Activated T-cell treated with anti-CD3 and anti-CD28 coated beads, Interleukin-2, amount 50 U/mL, for 4 hours (primary cell): ENCODE results near the gene NUBP2. TPM values are rescaled to one million over a fixed set of nuclear protein-coding genes. Genes with fewer than 3 reads are reported as not detected.

ENCODE experiments used
- ATAC-seq, 2 donors: fragments of 200-7000 bp; cut with Tn5 transposase; one replicate each; pipeline ENCODE4 v1.10.0; 2021
- DNase-seq: peaks from one replicate; pipeline ENCODE4 v3.0.0-alpha.2; 2020
- H3K27me3 Mint-ChIP-seq: one replicate; pipeline ENCODE4 v1.8.0; 2021; ENCODE audit warnings: low read depth, mixed read lengths
- H3K36me3 Mint-ChIP-seq: one replicate; pipeline ENCODE4 v1.8.0; 2022; ENCODE audit warnings: mixed read lengths; ENCODE audit not compliant: insufficient read depth
- H3K4me1 Mint-ChIP-seq: one replicate; pipeline ENCODE4 v1.8.0; 2021; ENCODE audit warnings: low read depth, mixed read lengths
- H3K4me3 Mint-ChIP-seq: one replicate; pipeline ENCODE4 v1.8.0; 2021; ENCODE audit warnings: mild to moderate bottlenecking, moderate library complexity, mixed read lengths
- H3K9me3 Mint-ChIP-seq: one replicate; pipeline ENCODE4 v1.8.0; 2021; ENCODE audit warnings: mixed read lengths
- total RNA-seq, 3 donors: library from RNA; stranded (reverse); gene quantifications; one replicate each; pipeline ENCODE4 v1.2.1, GENCODE V29; 2021

NUBP2 gene
- total RNA-seq, 3 donors from 2014 or later = 85.7 to 101 (median 94.7) TPM

DNA sequence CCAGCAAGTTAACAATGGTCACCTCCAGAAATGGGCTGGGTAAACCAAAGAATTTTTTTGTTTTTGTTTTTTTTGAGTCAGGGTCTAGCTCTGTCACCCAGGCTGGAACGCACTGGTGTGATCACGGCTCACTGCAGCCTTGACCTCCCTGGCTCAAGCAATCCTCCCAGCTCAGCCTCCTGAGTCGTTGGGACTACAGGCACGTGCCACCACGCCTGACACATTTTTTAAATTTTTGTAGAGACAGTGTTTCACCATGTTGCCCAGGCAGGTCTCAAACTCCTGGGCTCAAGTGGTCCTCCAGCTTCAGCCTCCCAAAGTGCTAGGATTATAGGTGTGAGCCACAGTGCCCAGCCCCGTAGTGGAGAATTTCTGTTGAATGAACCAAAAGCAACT lies 2.1 kb upstream of the NUBP2 start:
- no peaks in the 10 kb centered on the region for H3K9me3 Mint-ChIP-seq
- peaks cover 21% of the 10 kb centered on the region for H3K4me1 Mint-ChIP-seq
- no peak for ATAC-seq
- peak overlapping the region; percentile 81 for H3K4me3 Mint-ChIP-seq
- no peaks in the 10 kb centered on the region for H3K27me3 Mint-ChIP-seq
- DNase-seq = no peak
- no peaks in the 10 kb centered on the region for H3K36me3 Mint-ChIP-seq

DNA sequence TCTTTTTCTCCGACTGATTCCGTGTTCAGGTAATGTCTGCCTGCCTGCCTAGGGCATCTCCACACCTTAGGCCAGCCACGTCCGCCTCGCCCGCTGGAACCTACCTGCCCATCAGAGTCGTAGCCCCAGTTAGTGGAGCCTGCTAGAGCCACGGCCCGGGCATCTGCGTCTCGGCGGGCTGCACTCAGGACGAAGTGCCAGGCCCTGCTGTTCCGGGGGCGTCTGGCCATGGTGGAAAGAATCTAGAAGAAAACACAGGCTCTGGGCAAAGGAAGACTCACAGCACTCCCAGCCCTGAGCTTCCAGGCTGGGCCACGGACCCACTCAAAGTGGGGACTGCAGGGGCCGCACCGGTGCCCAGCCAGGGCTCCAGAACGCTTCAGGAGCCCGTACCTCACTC lies 1.5 kb upstream of the NUBP2 start:
- DNase-seq = no peak

DNA sequence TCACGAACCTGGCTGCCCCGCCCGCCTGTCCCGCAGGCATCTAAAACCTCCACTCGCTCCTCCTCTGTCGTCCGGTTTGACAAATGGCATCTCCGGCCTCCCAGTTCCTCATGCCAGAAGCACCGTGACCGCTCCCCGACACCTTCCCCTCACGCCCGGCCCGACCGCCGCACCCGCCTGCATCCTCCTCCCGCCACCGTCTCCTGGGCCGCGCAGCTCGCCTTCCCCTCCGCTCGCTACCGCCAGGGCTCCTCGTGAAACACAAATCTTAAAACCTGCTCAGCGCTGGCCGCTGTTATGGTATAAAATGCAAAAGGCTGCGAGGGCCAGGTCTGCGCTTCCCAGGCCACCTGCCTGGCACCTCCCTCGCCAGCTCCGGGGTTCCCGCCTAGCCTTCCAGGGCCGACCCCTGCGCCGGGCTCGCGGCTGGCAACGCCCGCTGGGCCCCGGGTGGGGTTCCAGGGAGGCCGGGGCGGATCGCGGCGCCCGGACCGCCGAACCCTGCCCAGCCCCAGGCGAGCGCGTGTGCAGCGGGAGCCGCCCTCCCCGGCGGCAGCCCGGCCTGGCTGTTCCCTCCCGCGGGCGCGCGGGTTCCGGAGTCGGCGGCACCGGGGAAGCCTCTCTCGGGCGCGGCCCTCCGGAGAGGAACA lies 877 bp upstream of the NUBP2 start:
- peak; percentile 15 to 19 for ATAC-seq
- peaks cover 24% of the 10 kb centered on the region for H3K4me1 Mint-ChIP-seq

More for the DNA sequence above, 1.5 kb upstream of the NUBP2 start:
- no peak for ATAC-seq
- H3K27me3 Mint-ChIP-seq = no peaks in the 10 kb centered on the region
- no peaks in the 10 kb centered on the region for H3K36me3 Mint-ChIP-seq
- H3K4me3 Mint-ChIP-seq = peak overlapping the region; percentile 81
- no peaks in the 10 kb centered on the region for H3K9me3 Mint-ChIP-seq
- peaks cover 22% of the 10 kb centered on the region for H3K4me1 Mint-ChIP-seq

DNA sequence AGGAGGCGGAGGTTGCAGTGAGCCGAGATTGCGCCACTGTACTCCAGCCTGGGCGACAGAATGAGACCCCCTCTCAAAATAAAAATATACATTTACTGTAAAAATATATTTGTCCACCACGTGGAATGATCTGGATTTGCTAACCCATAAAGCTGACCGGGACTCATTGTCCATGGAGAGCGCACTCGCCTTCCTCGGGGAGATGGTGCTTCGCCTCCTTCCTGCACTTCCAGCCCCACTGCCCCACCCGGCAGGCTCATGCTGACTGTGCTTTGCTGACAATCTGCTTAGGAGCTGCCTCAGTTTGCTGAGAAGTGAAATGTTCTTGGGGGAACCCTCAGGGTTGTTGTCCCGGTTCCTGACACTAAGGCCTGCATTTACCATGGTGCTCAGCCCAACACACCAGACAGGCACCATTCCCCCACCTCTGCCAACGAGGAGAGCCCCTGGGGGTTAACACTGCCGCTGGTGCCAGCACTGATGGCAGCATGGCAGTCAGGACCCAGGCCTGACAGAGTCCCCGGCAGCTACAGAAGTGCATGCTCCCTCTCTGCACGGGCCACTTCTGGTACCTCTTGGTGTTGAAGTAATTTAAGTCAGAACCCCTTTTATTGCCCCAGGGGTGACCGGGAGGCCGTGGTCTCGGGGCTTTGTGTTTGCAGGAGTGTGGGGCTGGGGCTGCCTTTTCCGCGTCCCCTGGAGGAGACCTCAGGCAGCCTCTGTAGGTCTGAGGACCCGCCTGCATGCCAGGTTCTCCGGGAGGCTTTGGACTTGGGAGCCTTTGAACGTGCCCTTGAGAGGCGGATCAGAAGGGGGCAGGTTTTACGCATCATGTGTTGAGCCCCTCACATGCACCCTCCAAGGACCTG lies 2.5 kb downstream of the NUBP2 start:
- no peak overlapping the region for H3K4me3 Mint-ChIP-seq

More for the DNA sequence above, 877 bp upstream of the NUBP2 start:
- Mint-ChIP-seq H3K36me3 (no peaks in the 10 kb centered on the region), H3K27me3 (no peaks in the 10 kb centered on the region), H3K9me3 (no peaks in the 10 kb centered on the region), H3K4me3 (peak overlapping the region; percentile 84)
- DNase-seq = no peak

GRCh38 chr16:1785846-1786170 lies 3.0 kb downstream of the NUBP2 start:
- Mint-ChIP-seq H3K27me3 (no peaks in the 10 kb centered on the region), H3K4me3 (no peak overlapping the region), H3K9me3 (no peaks in the 10 kb centered on the region), H3K36me3 (peaks cover 4% of the 10 kb centered on the region), H3K4me1 (peaks cover 25% of the 10 kb centered on the region)
- ATAC-seq (no peak), DNase-seq (no peak)

More for the DNA sequence above, 2.5 kb downstream of the NUBP2 start:
- H3K4me1 Mint-ChIP-seq = peaks cover 25% of the 10 kb centered on the region
- peaks cover 4% of the 10 kb centered on the region for H3K36me3 Mint-ChIP-seq
- no peaks in the 10 kb centered on the region for H3K27me3 Mint-ChIP-seq
- ATAC-seq (no peak), DNase-seq (no peak)
- no peaks in the 10 kb centered on the region for H3K9me3 Mint-ChIP-seq

DNA sequence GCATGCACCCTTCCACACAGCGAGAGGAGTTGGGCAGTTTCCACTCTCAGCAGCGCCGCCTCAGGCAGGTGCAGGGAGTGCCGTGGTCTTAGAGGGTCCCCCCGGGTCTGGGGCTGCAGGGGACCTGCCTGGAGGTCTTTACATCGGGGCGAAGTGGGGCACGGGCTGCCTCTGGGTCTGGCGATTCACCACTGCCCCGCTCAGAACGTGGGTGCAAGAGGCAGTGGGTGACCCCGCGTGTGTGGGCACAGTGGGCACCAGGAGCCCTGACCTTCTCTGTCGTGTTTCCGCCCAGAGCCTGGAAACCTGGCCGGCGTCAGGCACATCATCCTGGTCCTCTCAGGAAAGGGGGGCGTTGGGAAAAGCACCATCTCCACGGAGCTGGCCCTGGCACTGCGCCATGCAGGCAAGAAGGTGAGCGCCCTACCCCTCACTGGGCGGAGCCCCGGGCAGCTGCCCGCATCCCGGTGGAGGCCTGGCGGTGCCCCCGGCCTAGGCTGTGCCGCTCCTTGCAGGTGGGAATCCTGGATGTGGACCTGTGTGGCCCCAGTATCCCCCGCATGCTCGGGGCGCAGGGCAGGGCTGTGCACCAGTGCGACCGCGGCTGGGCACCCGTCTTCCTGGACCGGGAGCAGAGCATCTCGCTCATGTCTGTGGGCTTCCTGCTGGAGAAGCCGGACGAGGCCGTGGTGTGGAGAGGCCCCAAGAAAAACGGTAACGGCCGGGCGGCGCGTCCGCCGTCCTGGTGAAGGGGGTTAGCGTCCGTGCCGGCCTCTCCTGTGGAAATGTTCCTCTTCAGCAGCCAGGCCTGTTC lies 3.7 kb downstream of the NUBP2 start:
- ATAC-seq = no peak
- Mint-ChIP-seq H3K4me1 (peaks cover 25% of the 10 kb centered on the region), H3K36me3 (peaks cover 4% of the 10 kb centered on the region), H3K4me3 (no peak overlapping the region), H3K27me3 (no peaks in the 10 kb centered on the region), H3K9me3 (no peaks in the 10 kb centered on the region)
- no peak for DNase-seq

- ATAC-seq (no peak), DNase-seq (no peak)
- no peaks in the 10 kb centered on the region for H3K9me3 Mint-ChIP-seq
- no peaks in the 10 kb centered on the region for H3K27me3 Mint-ChIP-seq
- H3K4me1 Mint-ChIP-seq = peaks cover 20% of the 10 kb centered on the region
- no peak overlapping the region for H3K4me3 Mint-ChIP-seq
- peaks cover 4% of the 10 kb centered on the region for H3K36me3 Mint-ChIP-seq
Observed at GRCh38 chr16:1787056-1787321, 4.2 kb downstream of the NUBP2 start.

GRCh38 chr16:1787322-1788094 lies 4.7 kb downstream of the NUBP2 start:
- peaks cover 20% of the 10 kb centered on the region for H3K4me1 Mint-ChIP-seq
- H3K36me3 Mint-ChIP-seq = peaks cover 4% of the 10 kb centered on the region
- no peaks in the 10 kb centered on the region for H3K9me3 Mint-ChIP-seq
- ATAC-seq = no peak
- no peak overlapping the region for H3K4me3 Mint-ChIP-seq
- no peaks in the 10 kb centered on the region for H3K27me3 Mint-ChIP-seq
- no peak for DNase-seq

DNA sequence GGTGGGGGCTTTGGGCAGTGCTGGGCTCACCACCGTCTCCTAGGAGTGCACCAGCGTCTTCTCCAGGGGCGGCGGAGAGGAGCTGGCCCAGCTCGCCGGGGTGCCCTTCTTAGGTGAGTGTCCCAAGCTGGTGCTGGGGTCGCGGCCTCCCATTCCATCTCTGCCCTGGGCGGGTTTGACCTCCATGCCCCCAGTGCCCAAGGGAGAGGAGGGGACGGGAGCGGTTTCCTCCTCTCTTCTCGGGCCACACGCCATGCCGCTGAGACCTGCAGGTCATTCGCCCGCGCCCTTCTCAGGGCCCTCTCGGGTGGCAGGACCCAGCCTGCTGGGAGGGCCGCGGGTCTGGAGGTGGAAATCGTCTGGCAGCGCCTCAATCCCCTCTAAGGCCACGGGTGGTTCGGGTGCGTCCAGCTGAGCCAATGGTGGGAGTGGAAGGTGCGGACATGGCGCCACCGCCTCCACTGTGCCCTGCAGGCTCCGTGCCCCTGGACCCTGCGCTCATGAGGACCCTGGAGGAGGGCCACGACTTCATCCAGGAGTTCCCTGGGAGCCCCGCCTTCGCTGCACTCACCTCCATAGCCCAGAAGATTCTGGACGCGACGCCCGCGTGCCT lies 5.4 kb downstream of the NUBP2 start:
- Mint-ChIP-seq H3K9me3 (no peaks in the 10 kb centered on the region), H3K27me3 (no peaks in the 10 kb centered on the region), H3K4me3 (no peak overlapping the region), H3K36me3 (peaks cover 4% of the 10 kb centered on the region), H3K4me1 (peaks cover 16% of the 10 kb centered on the region)
- DNase-seq = no peak
- ATAC-seq = no peak

DNA sequence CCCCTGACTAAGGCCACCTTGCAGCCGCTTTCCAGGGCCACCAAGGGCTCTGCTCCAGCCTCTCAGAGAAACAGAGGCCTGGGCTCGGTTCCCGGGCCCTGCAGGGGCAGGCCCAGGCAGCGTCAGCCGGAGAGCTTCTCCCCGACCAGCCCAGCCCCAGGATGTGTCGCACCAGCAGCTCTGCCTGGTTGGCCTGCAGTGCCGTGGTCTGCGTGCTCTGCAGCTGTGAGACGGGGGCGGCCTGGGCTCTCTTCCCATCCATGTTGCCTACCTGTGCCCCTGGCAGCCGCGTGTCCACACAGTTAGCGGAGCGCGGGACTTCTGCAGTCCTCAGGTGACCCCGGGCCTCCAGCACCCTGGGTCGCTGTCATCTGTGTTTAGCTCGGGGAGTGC lies 5.9 kb downstream of the NUBP2 start:
- Mint-ChIP-seq H3K36me3 (peaks cover 4% of the 10 kb centered on the region), H3K9me3 (no peaks in the 10 kb centered on the region), H3K27me3 (no peaks in the 10 kb centered on the region), H3K4me1 (peaks cover 12% of the 10 kb centered on the region), H3K4me3 (no peak overlapping the region)
- no peak for ATAC-seq
- no peak for DNase-seq

DNA sequence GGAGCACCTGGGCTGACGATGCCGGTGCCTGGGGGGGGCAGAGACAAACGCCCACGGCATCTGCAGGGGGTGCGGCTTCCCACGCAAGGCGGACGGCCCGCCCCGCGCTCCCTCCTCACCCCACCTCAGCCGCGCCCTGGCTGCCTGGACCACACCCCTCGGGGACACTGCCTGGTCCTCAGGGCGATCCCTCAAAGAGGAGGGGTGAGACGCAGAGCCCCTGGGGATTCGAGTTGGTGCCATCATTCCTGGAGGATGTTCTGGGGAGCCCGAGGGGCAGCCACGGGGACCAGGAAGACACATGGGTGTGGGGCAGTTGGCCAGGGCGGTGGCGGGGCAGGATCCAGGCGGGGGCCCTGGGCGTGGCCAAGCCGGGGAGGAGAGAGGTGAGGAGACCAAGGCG lies 6.9 kb downstream of the NUBP2 start:
- peaks cover 4% of the 10 kb centered on the region for H3K36me3 Mint-ChIP-seq
- ATAC-seq (no peak), DNase-seq (no peak)
- no peaks in the 10 kb centered on the region for H3K9me3 Mint-ChIP-seq
- H3K4me1 Mint-ChIP-seq = peaks cover 10% of the 10 kb centered on the region
- H3K27me3 Mint-ChIP-seq = no peaks in the 10 kb centered on the region
- no peak overlapping the region for H3K4me3 Mint-ChIP-seq

GRCh38 chr16:1790261-1790610 lies 7.5 kb downstream of the NUBP2 start:
- H3K4me1 Mint-ChIP-seq = peaks cover 8% of the 10 kb centered on the region
- H3K9me3 Mint-ChIP-seq = no peaks in the 10 kb centered on the region
- H3K27me3 Mint-ChIP-seq = no peaks in the 10 kb centered on the region
- peaks cover 4% of the 10 kb centered on the region for H3K36me3 Mint-ChIP-seq
- no peak for DNase-seq
- ATAC-seq = no peak
- H3K4me3 Mint-ChIP-seq = no peak overlapping the region

- ATAC-seq (no peak), DNase-seq (no peak)
- Mint-ChIP-seq H3K9me3 (no peaks in the 10 kb centered on the region), H3K36me3 (peaks cover 4% of the 10 kb centered on the region), H3K4me1 (peaks cover 3% of the 10 kb centered on the region), H3K4me3 (no peak overlapping the region), H3K27me3 (no peaks in the 10 kb centered on the region)
Observed at GRCh38 chr16:1790611-1791255, 8.0 kb downstream of the NUBP2 start.
